Neuronal stem cell (in vitro differentiated cells): Measurements from ENCODE around the gene RIC3.

Experiments
- DNase-seq: peaks from one replicate; pipeline ENCODE4 v3.0.0-alpha.2; 2013; ENCODE audit warnings: low spot score
- H2AFZ ChIP-seq: one replicate; pipeline ENCODE4 v1.6.1; 2013; ENCODE audit warnings: mild to moderate bottlenecking, low read length, inconsistent platforms
- H2AK5ac ChIP-seq: 2 replicates; pipeline ENCODE4 v1.6.1; 2013; ENCODE audit warnings: low read depth, mild to moderate bottlenecking, inconsistent platforms, low read length, moderate library complexity, mixed read lengths
- H2BK120ac ChIP-seq: 2 replicates; pipeline ENCODE4 v1.6.1; 2013; ENCODE audit warnings: low read depth, mild to moderate bottlenecking, inconsistent platforms, low read length, moderate library complexity, mixed read lengths
- H2BK12ac ChIP-seq: one replicate; pipeline ENCODE4 v1.6.1; 2013; ENCODE audit warnings: low read length, inconsistent platforms
- H2BK15ac ChIP-seq: 2 replicates; pipeline ENCODE4 v1.6.1; 2013; ENCODE audit warnings: mild to moderate bottlenecking, low read length, inconsistent platforms, mixed read lengths
- H2BK5ac ChIP-seq: one replicate; pipeline ENCODE4 v1.6.1; 2013; ENCODE audit warnings: inconsistent platforms, mild to moderate bottlenecking, low read length, moderate library complexity
- H3K14ac ChIP-seq: one replicate; pipeline ENCODE4 v1.6.1; 2013; ENCODE audit warnings: low read length, inconsistent platforms
- H3K18ac ChIP-seq: 2 replicates; pipeline ENCODE4 v1.6.1; 2013; ENCODE audit warnings: low read length, inconsistent platforms
- H3K23ac ChIP-seq: 2 replicates; pipeline ENCODE4 v1.6.1; 2013; ENCODE audit warnings: low read depth, mild to moderate bottlenecking, mixed read lengths, low read length, inconsistent platforms; ENCODE audit not compliant: poor library complexity
- H3K27ac ChIP-seq: replicated peaks from 3 replicates; pipeline ENCODE4 v1.5.1; 2013; ENCODE audit warnings: low read length, inconsistent platforms
- H3K27me3 ChIP-seq, 3 experiments: 2 replicates each; pipeline ENCODE4 v1.6.1; 2013; ENCODE audit warnings: low read length in 3 of 3, mild to moderate bottlenecking in 2 of 3, inconsistent platforms in 1 of 3, low read depth in 1 of 3, mixed read lengths in 1 of 3, moderate library complexity in 1 of 3; ENCODE audit not compliant: control insufficient read depth in 3 of 3, insufficient read depth in 3 of 3
- H3K36me3 ChIP-seq, 2 donors: replicated peaks in 1 of 2; 2 replicates each; pipeline ENCODE4 v1.6.1; 2013; ENCODE audit warnings: low read length in 2 of 2; ENCODE audit not compliant: control insufficient read depth in 2 of 2, insufficient read depth in 2 of 2
- H3K4ac ChIP-seq: 2 replicates; pipeline ENCODE4 v1.6.1; 2013; ENCODE audit warnings: inconsistent platforms, mild to moderate bottlenecking, low read length, moderate library complexity
- H3K4me1 ChIP-seq, 2 donors: 1 replicate in 1 of 2; 2 replicates in 1 of 2; pipeline ENCODE4 v1.6.1; 2013; ENCODE audit warnings: low read length in 2 of 2, low read depth in 1 of 2; ENCODE audit not compliant: control insufficient read depth in 2 of 2, insufficient read depth in 1 of 2
- H3K4me2 ChIP-seq: one replicate; pipeline ENCODE4 v1.6.1; 2013; ENCODE audit warnings: mild to moderate bottlenecking, low read length, inconsistent platforms; ENCODE audit not compliant: insufficient read depth, poor library complexity, severe bottlenecking
- H3K4me3 ChIP-seq, 2 donors: 2 replicates each; pipeline ENCODE4 v1.5.1; 2013; ENCODE audit warnings: low read length in 2 of 2, mild to moderate bottlenecking in 2 of 2, inconsistent platforms in 1 of 2, moderate library complexity in 1 of 2
- H3K79me1 ChIP-seq: one replicate; pipeline ENCODE4 v1.6.1; 2013; ENCODE audit warnings: low read depth, mild to moderate bottlenecking, inconsistent platforms, low read length, moderate library complexity
- H3K9ac ChIP-seq: one replicate; pipeline ENCODE4 v1.6.1; 2013; ENCODE audit warnings: mild to moderate bottlenecking, low read depth, low read length, inconsistent platforms; ENCODE audit not compliant: poor library complexity
- H3K9me3 ChIP-seq, 2 donors: replicated peaks in 1 of 2; 2 replicates each; pipeline versions ENCODE3 to v1.6.1; 2013; ENCODE audit warnings: low read length in 2 of 2, mild to moderate bottlenecking in 2 of 2, inconsistent platforms in 1 of 2, low read depth in 1 of 2, mixed read lengths in 1 of 2, moderate library complexity in 1 of 2; ENCODE audit not compliant: control insufficient read depth in 2 of 2, insufficient read depth in 1 of 2
- H4K8ac ChIP-seq: one replicate; pipeline ENCODE4 v1.6.1; 2013; ENCODE audit warnings: low read depth, mild to moderate bottlenecking, inconsistent platforms, low read length, moderate library complexity
- H4K91ac ChIP-seq: one replicate; pipeline ENCODE4 v1.6.1; 2013; ENCODE audit warnings: low read length, low read depth, mild to moderate bottlenecking, inconsistent platforms; ENCODE audit not compliant: poor library complexity
- WGBS, 2 donors: extraction: QIAGEN DNeasy Blood & Tissue Kit; methylation state at CpG; one replicate each; pipeline ENCODE4 v1.1.7; 2013; ENCODE audit warnings: missing lambda C conversion rate in 2 of 2, mixed read lengths in 1 of 2; ENCODE audit not compliant: insufficient read length in 2 of 2, insufficient replicate concordance in 1 of 2; ENCODE audit errors: extremely low coverage in 2 of 2; 5-methylcytosine and 5-hydroxymethylcytosine counted together

RIC3 gene

GRCh38 chr11:8059571-8060011 lies 109.2 kb downstream of the RIC3 start:
- Histone ChIP-seq H2AK5ac (no peak overlapping the region), H2BK120ac (no peak overlapping the region), H3K27me3 (peaks cover 0 to 21% (median 0%) of the 10 kb centered on the region in 3 experiments), H3K4ac (no peak overlapping the region), H3K79me1 (peaks cover 2% of the 10 kb centered on the region), H3K14ac (peak overlapping the region; percentile 0), H3K36me3 (no peaks in the 10 kb centered on the region), H2BK12ac (no peak overlapping the region), H2BK5ac (no peak overlapping the region), H3K27ac (no peak overlapping the region), H3K9me3 (no peaks in the 10 kb centered on the region), H3K9ac (no peak overlapping the region), H2BK15ac (peak overlapping the region; percentile 80), H3K23ac (peak overlapping the region; percentile 11), H3K4me2 (no peak overlapping the region), H4K8ac (no peak overlapping the region), H3K4me3 (no peak overlapping the region), H3K18ac (peak overlapping the region; percentile 67), H3K4me1 (peaks cover 0 to 2% of the 10 kb centered on the region in 2 donors), H2AFZ (peak overlapping the region; percentile 69), H4K91ac (no peak overlapping the region)
- no CpG with 5 or more reads among the region's 10 CpGs for WGBS, 2 donors
- DNase-seq = no peak

DNA sequence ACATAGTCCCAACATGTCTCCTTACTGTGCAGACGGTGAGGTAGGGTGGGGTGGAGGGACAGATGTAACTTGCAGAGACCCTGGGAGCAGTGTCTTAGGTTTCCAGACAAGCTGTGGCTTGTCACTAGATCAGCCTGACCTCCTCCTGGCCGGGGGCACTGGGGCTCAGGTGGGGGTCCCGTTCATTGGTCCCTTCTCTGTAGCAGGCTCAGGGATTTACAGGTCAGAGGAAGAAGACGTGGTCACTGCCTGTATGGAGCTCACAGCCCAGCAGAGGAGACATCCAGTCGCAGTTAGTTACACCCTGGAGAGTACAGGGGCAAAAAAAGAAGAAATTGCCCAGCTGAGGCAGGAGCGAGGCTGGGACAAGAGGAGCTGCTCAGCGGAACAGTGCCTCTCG lies 109.8 kb downstream of the RIC3 start:
- Histone ChIP-seq H2AK5ac (no peak overlapping the region), H3K27me3 (peaks cover 0 to 17% (median 0%) of the 10 kb centered on the region in 3 experiments), H4K91ac (no peak overlapping the region), H2BK120ac (no peak overlapping the region), H3K23ac (no peak overlapping the region), H3K4ac (no peak overlapping the region), H3K9me3 (no peaks in the 10 kb centered on the region), H3K36me3 (no peaks in the 10 kb centered on the region), H3K27ac (no peak overlapping the region), H3K4me3 (no peak overlapping the region), H2AFZ (no peak overlapping the region), H3K14ac (peak overlapping the region; percentile 0), H3K18ac (peak overlapping the region; percentile 33), H3K4me2 (no peak overlapping the region), H3K4me1 (peaks cover 0 to 2% of the 10 kb centered on the region in 2 donors), H2BK5ac (no peak overlapping the region), H2BK12ac (no peak overlapping the region), H2BK15ac (peak overlapping the region; percentile 80), H3K9ac (no peak overlapping the region), H4K8ac (no peak overlapping the region), H3K79me1 (peaks cover 2% of the 10 kb centered on the region)
- DNase-seq = no peak
- no CpG with 5 or more reads among the region's 8 CpGs for WGBS, 2 donors

DNA sequence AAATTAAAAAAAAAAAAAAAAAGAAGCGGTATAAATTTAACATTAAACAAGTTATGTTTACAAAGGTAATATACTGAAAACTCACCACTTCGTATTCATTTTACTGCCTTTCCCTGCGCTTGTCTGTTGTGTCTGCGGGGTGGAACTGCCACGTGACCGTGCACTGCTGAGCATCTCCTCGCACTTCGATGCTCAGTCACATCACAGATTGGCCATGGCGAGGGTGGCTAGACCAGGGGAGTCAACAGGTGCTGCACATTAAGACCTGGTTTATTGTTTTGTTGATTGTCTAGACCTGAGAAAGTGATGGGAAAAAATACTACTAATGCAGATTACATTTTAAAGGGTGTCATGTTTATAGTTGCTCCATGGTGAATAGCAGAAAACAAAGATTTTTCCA lies 110.6 kb downstream of the RIC3 start:
- no peak overlapping the region for H2BK15ac ChIP-seq
- no peak overlapping the region for H2BK12ac ChIP-seq
- H3K9me3 ChIP-seq = no peaks in the 10 kb centered on the region
- H2AFZ ChIP-seq = no peak overlapping the region
- peaks cover 0 to 17% (median 0%) of the 10 kb centered on the region in 3 experiments for H3K27me3 ChIP-seq
- H3K79me1 ChIP-seq = peaks cover 2% of the 10 kb centered on the region
- H3K4me2 ChIP-seq = no peak overlapping the region
- no peak overlapping the region for H2BK5ac ChIP-seq
- no peak overlapping the region for H4K8ac ChIP-seq
- H3K36me3 ChIP-seq = no peaks in the 10 kb centered on the region
- H2BK120ac ChIP-seq = no peak overlapping the region
- H2AK5ac ChIP-seq = no peak overlapping the region
- H3K4ac ChIP-seq = no peak overlapping the region
- no peak overlapping the region for H3K4me3 ChIP-seq
- no peak overlapping the region for H3K9ac ChIP-seq
- WGBS, 2 donors = no CpG with 5 or more reads among the region's 9 CpGs
- no peak for DNase-seq
- H4K91ac ChIP-seq = no peak overlapping the region
- no peak overlapping the region for H3K27ac ChIP-seq
- H3K14ac ChIP-seq = no peak overlapping the region
- H3K4me1 ChIP-seq = peaks cover 0 to 2% of the 10 kb centered on the region in 2 donors
- H3K18ac ChIP-seq = no peak overlapping the region
- H3K23ac ChIP-seq = no peak overlapping the region

DNA sequence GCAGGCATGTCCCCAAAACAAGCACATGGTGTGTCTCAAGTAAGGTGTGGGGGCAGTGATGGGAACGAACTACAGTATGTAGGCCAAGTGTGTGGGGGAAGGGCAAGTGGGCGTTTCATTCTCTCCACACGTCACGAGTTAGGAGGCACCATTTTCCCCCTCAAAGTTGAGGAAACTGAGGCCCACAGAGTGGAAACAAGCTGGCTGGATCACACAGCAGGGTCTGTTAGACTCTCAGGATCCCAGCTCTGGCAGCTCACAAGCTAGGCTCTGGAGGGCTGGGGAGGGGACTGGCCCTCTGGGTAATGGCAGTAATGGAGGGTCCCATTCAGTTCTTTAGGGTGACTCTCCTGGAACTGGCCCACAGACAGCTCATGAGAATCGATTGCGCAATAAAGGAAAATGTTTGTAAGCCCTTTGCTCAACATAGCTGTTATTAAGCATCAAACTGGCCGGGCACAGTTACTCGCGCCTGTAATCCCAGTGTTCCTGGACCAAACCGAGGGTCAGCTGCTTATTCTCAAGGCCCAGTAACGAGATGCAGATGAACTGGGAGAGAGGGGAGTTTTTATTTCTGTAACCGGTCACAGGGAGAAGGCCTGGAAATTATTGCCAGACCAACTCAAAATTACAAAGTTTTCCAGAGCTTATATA lies 111.9 kb downstream of the RIC3 start:
- no peak overlapping the region for H3K23ac ChIP-seq
- H3K27ac ChIP-seq = no peak overlapping the region
- no peak overlapping the region for H2AFZ ChIP-seq
- no peak for DNase-seq
- H2BK12ac ChIP-seq = peak overlapping the region; percentile 22
- no peak overlapping the region for H4K91ac ChIP-seq
- peaks cover 0 to 2% of the 10 kb centered on the region in 2 donors for H3K4me1 ChIP-seq
- no peak overlapping the region for H3K4me2 ChIP-seq
- H2AK5ac ChIP-seq = peak overlapping the region; percentile 61
- no peak overlapping the region for H2BK5ac ChIP-seq
- H3K4me3 ChIP-seq = no peak overlapping the region
- no CpG with 5 or more reads among the region's 12 CpGs for WGBS, 2 donors
- no peak overlapping the region for H3K4ac ChIP-seq
- H3K9me3 ChIP-seq = no peaks in the 10 kb centered on the region
- peak overlapping the region; percentile 83 for H2BK15ac ChIP-seq
- no peak overlapping the region for H3K14ac ChIP-seq
- peaks cover 0 to 13% (median 0%) of the 10 kb centered on the region in 3 experiments for H3K27me3 ChIP-seq
- peak overlapping the region; percentile 43 for H4K8ac ChIP-seq
- no peaks in the 10 kb centered on the region for H3K36me3 ChIP-seq
- H3K9ac ChIP-seq = no peak overlapping the region
- H3K79me1 ChIP-seq = peaks cover 2% of the 10 kb centered on the region
- H3K18ac ChIP-seq = peak overlapping the region; percentile 71
- H2BK120ac ChIP-seq = no peak overlapping the region
